PC-9 (cell line): ENCODE data around the gene RAF1.

Experiments used
- EZH2 ChIP-seq: fragments of 200-600 bp; sonication (generic); IDR thresholded peaks from 2 replicates; pipeline ENCODE4 v1.8.0; 2017; ENCODE audit warnings: antibody characterized with exemption, low read depth
- TF ChIP-seq, protein P1 (sequence below): fragments of 200-600 bp; sonication (generic); conservative IDR thresholded peaks from 2 replicates; pipeline ENCODE4 v1.6.1; 2017; ENCODE audit warnings: mixed run types, antibody characterized with exemption, mild to moderate bottlenecking, moderate library complexity

DNA sequence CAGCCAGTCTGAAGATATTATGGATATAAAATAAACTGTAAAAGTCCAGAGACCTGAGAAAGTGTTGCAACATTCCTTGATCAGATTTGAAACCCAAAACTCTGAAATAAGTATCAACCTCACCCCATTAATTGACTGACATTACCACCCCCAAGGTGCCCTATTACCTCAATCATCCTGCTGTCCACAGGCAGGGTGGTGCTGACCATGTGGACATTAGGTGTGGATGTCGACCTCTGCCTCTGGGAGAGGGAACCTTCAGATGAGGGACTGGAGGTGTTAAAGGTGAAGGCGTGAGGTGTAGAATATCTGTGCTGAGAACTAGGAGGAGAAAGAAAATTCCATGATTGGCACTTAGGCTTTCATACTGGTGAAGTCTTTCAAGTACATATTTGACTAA, 59.9 kb downstream of the RAF1 start:
- TF ChIP-seq, protein P1, sequence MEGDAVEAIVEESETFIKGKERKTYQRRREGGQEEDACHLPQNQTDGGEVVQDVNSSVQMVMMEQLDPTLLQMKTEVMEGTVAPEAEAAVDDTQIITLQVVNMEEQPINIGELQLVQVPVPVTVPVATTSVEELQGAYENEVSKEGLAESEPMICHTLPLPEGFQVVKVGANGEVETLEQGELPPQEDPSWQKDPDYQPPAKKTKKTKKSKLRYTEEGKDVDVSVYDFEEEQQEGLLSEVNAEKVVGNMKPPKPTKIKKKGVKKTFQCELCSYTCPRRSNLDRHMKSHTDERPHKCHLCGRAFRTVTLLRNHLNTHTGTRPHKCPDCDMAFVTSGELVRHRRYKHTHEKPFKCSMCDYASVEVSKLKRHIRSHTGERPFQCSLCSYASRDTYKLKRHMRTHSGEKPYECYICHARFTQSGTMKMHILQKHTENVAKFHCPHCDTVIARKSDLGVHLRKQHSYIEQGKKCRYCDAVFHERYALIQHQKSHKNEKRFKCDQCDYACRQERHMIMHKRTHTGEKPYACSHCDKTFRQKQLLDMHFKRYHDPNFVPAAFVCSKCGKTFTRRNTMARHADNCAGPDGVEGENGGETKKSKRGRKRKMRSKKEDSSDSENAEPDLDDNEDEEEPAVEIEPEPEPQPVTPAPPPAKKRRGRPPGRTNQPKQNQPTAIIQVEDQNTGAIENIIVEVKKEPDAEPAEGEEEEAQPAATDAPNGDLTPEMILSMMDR: no peak
- no peak for TF ChIP-seq EZH2
